HepG2 (cell line): Measurements from ENCODE around the gene GMCL2. TPM values are rescaled to one million over a fixed set of nuclear protein-coding genes. Genes with fewer than 3 reads are reported as not detected.

ENCODE experiments used
- CHD2 ChIP-seq: IDR thresholded peaks from 2 replicates; pipeline ENCODE4 v1.6.1; 2011; ENCODE audit warnings: low read depth, low read length, improper control_type of control experiment
- GPN1 ChIP-seq: sonication (generic); formaldehyde crosslinking; IDR thresholded peaks from 2 replicates; pipeline ENCODE4 v1.5.1; 2020; ENCODE audit warnings: missing genetic modification reagents, borderline replicate concordance
- HNRNPH1 ChIP-seq: fragments of 200-400 bp; formaldehyde crosslinking; optimal IDR thresholded peaks from 2 replicates; pipeline ENCODE3; 2017; ENCODE audit warnings: mild to moderate bottlenecking, low read depth, low read length
- ISL2 ChIP-seq: sonication (generic); formaldehyde crosslinking; IDR thresholded peaks from 2 replicates; pipeline ENCODE4 v1.5.0; 2020; ENCODE audit warnings: missing genetic modification reagents
- POLR2A ChIP-seq, 2 experiments: IDR thresholded peaks; 2 replicates each; pipeline ENCODE4 v1.6.1; 2011; ENCODE audit warnings: low read depth in 2 of 2, low read length in 2 of 2, mild to moderate bottlenecking in 1 of 2, moderate library complexity in 1 of 2; ENCODE audit not compliant: insufficient read depth in 1 of 2
- ZNF468 ChIP-seq: sonication (generic); formaldehyde crosslinking; IDR thresholded peaks from 2 replicates; pipeline ENCODE4 v1.8.0; 2022; ENCODE audit warnings: mild to moderate bottlenecking, moderate library complexity, missing genetic modification reagents
- ZNF556 ChIP-seq: sonication (generic); formaldehyde crosslinking; IDR thresholded peaks from 2 replicates; pipeline ENCODE4 v1.4.0; 2020; ENCODE audit warnings: mild to moderate bottlenecking, missing genetic modification reagents, borderline replicate concordance
- polyA plus RNA-seq, 8 experiments: library from polyadenylated mRNA; depleted of rRNA in 3 of 8; stranded (reverse) in 7 of 8; unstranded in 1 of 8; fragments of >200 nt; fragmentation: Illumina TruSeq in 4 of 8; extraction: Trizol in 4 of 8; gene quantifications; 2 replicates each; pipeline versions ENCODE4 v1.2.1 to v1.2.3, GENCODE V29; 2011 to 2016; ENCODE audit warnings: low read depth in 4 of 8, missing spikeins in 1 of 8, mixed read lengths in 1 of 8; ENCODE audit not compliant: insufficient read depth in 1 of 8
- total RNA-seq, 5 experiments: library from RNA; depleted of rRNA; stranded (reverse); fragments of >200 nt; fragmentation: Illumina TruSeq; extraction: Trizol; gene quantifications; 2 replicates each; pipeline ENCODE4 v1.2.3, GENCODE V29; 2016; ENCODE audit warnings: low read depth in 1 of 5
- TF ChIP-seq, protein P1 (sequence below): sonication (generic); formaldehyde crosslinking; IDR thresholded peaks from 2 replicates; pipeline ENCODE4 v1.4.0; 2020; ENCODE audit warnings: mild to moderate bottlenecking, missing genetic modification reagents
- TF ChIP-seq, protein P2 (sequence below): sonication (generic); formaldehyde crosslinking; IDR thresholded peaks from 2 replicates; pipeline ENCODE4 v1.5.0; 2020; ENCODE audit warnings: mild to moderate bottlenecking, missing genetic modification reagents, borderline replicate concordance
- TF ChIP-seq, protein P3 (sequence below): sonication (generic); formaldehyde crosslinking; IDR thresholded peaks from 2 replicates; pipeline ENCODE4 v1.4.0; 2020; ENCODE audit warnings: missing genetic modification reagents, borderline replicate concordance
- TF ChIP-seq, protein P4 (sequence below): sonication (generic); formaldehyde crosslinking; IDR thresholded peaks from 2 replicates; pipeline ENCODE4 v1.5.0; 2020; ENCODE audit warnings: mild to moderate bottlenecking, missing genetic modification reagents

The GMCL2 gene
- total and polyA plus RNA-seq, 2 of the 13 experiments (the other 11 are each of a cell fraction or from before 2014, with no cell fraction given): 0.03 TPM; not detected in 1

DNA sequence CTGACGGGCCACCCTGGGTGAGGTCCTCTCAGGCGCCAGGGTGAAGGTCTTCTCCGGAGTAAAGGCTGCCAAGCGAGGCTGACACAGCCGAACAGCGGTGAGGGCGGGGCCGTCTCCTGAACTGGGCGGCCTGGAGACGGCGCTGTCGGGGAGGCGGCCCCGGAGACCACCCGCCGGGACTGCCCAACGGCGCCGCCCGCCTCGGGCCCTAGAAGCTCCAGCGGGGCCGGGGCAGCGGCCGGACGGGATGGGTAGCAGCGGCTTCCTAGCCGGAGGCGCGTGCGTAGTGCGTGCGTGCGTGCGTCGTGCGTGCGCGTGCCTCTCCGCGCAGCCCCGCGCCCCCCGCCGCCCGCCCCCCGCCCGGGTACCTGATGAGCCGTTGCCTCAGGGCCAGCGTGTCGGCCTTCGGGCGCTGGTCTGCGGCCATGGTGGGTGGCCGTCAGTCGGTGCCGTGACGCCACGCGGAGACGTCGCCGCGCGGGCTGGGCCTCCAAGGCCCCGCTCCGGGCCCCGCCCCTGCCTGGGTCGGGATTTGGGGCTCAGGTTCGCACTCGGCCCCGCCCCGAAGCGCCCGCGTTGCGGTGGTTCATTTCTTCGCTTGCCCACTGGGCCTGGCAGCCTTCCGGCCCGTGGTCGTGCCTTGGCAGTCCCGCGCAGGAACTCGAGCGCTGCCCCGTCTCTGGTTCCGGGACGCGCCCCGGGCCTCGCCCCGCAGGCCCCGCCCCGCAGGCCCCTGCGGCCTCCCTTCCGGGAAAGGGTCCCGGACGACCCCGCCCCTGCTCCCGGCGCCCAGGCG is 45.2 kb upstream of the GMCL2 start, which contains the start of gene PHYKPL (continued):
- TF ChIP-seq, protein P1, sequence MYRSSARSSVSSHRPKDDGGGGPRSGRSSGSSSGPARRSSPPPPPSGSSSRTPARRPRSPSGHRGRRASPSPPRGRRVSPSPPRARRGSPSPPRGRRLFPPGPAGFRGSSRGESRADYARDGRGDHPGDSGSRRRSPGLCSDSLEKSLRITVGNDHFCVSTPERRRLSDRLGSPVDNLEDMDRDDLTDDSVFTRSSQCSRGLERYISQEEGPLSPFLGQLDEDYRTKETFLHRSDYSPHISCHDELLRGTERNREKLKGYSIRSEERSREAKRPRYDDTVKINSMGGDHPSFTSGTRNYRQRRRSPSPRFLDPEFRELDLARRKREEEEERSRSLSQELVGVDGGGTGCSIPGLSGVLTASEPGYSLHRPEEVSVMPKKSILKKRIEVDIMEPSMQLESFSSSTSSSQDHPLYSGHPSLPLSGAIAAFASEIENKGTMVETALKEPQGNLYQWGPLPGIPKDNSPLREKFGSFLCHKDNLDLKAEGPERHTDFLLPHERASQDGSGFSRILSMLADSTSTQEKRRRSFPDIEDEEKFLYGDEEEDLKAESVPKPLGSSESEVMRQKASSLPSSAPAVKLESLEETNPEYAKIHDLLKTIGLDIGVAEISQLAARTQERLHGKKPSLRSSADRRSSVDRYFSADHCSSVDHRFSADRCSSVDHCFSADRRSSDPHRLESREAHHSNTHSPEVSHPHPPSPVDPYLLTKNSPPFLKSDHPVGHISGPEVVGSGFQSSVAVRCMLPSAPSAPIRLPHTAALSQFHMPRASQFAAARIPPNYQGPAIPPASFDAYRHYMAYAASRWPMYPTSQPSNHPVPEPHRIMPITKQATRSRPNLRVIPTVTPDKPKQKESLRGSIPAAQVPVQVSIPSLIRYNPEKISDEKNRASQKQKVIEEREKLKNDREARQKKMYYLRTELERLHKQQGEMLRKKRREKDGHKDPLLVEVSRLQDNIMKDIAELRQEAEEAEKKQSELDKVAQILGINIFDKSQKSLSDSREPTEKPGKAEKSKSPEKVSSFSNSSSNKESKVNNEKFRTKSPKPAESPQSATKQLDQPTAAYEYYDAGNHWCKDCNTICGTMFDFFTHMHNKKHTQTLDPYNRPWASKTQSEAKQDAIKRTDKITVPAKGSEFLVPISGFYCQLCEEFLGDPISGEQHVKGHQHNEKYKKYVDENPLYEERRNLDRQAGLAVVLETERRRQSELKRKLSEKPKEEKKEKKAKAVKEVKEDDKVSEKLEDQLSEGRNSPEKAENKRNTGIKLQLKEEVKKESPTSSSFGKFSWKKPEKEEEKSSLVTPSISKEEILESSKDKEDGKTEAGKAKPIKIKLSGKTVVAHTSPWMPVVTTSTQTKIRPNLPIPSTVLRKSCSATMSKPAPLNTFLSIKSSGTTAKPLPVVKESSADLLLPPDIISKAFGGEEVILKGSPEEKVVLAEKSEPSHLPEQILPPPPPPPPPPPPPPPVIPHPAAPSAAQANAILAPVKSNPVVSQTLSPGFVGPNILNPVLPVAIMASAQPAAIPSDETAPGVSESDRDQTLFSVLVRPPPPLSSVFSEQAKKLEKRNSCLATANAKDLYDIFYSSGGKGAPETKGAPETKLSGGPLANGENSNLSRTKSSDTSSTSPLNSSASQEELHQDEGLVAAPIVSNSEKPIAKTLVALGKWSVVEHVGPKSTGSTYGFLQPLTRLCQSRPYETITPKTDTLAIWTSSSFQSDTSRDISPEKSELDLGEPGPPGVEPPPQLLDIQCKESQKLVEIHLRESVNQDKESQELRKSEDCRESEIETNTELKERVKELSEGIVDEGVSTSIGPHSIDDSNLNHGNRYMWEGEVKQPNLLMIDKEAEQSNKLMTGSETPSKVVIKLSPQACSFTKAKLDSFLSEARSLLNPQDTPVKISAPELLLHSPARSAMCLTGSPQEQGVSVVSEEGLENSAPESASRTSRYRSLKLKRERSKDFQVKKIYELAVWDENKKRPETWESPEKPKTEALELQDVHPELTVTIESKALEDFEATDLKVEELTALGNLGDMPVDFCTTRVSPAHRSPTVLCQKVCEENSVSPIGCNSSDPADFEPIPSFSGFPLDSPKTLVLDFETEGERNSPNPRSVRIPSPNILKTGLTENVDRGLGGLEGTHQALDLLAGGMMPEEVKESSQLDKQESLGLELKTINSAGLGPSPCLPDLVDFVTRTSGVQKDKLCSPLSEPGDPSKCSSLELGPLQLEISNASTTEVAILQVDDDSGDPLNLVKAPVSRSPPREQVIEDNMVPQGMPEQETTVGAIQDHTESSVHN: peak; percentile 41; the same call in 1 of the 2 replicates
- TF ChIP-seq, protein P2, sequence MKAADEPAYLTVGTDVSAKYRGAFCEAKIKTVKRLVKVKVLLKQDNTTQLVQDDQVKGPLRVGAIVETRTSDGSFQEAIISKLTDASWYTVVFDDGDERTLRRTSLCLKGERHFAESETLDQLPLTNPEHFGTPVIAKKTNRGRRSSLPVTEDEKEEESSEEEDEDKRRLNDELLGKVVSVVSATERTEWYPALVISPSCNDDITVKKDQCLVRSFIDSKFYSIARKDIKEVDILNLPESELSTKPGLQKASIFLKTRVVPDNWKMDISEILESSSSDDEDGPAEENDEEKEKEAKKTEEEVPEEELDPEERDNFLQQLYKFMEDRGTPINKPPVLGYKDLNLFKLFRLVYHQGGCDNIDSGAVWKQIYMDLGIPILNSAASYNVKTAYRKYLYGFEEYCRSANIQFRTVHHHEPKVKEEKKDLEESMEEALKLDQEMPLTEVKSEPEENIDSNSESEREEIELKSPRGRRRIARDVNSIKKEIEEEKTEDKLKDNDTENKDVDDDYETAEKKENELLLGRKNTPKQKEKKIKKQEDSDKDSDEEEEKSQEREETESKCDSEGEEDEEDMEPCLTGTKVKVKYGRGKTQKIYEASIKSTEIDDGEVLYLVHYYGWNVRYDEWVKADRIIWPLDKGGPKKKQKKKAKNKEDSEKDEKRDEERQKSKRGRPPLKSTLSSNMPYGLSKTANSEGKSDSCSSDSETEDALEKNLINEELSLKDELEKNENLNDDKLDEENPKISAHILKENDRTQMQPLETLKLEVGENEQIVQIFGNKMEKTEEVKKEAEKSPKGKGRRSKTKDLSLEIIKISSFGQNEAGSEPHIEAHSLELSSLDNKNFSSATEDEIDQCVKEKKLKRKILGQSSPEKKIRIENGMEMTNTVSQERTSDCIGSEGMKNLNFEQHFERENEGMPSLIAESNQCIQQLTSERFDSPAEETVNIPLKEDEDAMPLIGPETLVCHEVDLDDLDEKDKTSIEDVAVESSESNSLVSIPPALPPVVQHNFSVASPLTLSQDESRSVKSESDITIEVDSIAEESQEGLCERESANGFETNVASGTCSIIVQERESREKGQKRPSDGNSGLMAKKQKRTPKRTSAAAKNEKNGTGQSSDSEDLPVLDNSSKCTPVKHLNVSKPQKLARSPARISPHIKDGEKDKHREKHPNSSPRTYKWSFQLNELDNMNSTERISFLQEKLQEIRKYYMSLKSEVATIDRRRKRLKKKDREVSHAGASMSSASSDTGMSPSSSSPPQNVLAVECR (CRISPR knock-in tag): peak; percentile 80
- TF ChIP-seq, protein P3, sequence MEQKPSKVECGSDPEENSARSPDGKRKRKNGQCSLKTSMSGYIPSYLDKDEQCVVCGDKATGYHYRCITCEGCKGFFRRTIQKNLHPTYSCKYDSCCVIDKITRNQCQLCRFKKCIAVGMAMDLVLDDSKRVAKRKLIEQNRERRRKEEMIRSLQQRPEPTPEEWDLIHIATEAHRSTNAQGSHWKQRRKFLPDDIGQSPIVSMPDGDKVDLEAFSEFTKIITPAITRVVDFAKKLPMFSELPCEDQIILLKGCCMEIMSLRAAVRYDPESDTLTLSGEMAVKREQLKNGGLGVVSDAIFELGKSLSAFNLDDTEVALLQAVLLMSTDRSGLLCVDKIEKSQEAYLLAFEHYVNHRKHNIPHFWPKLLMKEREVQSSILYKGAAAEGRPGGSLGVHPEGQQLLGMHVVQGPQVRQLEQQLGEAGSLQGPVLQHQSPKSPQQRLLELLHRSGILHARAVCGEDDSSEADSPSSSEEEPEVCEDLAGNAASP (CRISPR knock-in tag): no peak
- TF ChIP-seq ZNF468 (CRISPR knock-in tag) (0 out of 2 replicates have a peak, but pooled peaks have one; percentile 68), ZNF556 (CRISPR knock-in tag) (peak; percentile 49; the same call in 1 of the 2 replicates), GPN1 (0 out of 2 replicates have a peak, but pooled peaks have one; percentile 28), CHD2 (no peak), POLR2A (IDR thresholded peaks at IDR 0.05; ENCODE audit: insufficient read depth in 1 of 2, low read depth in 2 of 2, low read length in 2 of 2) (peak in 1 of 2 experiments; percentile 54; a peak in 1 of 4 replicates), HNRNPH1 (no peak), ISL2 (CRISPR knock-in tag) (0 out of 2 replicates have a peak, but pooled peaks have one; percentile 42)
- TF ChIP-seq, protein P4, sequence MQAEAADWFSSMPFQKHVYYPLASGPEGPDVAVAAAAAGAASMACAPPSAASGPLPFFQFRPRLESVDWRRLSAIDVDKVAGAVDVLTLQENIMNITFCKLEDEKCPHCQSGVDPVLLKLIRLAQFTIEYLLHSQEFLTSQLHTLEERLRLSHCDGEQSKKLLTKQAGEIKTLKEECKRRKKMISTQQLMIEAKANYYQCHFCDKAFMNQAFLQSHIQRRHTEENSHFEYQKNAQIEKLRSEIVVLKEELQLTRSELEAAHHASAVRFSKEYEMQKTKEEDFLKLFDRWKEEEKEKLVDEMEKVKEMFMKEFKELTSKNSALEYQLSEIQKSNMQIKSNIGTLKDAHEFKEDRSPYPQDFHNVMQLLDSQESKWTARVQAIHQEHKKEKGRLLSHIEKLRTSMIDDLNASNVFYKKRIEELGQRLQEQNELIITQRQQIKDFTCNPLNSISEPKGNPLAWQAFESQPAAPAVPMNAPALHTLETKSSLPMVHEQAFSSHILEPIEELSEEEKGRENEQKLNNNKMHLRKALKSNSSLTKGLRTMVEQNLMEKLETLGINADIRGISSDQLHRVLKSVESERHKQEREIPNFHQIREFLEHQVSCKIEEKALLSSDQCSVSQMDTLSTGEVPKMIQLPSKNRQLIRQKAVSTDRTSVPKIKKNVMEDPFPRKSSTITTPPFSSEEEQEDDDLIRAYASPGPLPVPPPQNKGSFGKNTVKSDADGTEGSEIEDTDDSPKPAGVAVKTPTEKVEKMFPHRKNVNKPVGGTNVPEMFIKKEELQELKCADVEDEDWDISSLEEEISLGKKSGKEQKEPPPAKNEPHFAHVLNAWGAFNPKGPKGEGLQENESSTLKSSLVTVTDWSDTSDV: peak; percentile 94
